Measurements from ENCODE around the gene SAMD8.

The SAMD8 gene

DNA sequence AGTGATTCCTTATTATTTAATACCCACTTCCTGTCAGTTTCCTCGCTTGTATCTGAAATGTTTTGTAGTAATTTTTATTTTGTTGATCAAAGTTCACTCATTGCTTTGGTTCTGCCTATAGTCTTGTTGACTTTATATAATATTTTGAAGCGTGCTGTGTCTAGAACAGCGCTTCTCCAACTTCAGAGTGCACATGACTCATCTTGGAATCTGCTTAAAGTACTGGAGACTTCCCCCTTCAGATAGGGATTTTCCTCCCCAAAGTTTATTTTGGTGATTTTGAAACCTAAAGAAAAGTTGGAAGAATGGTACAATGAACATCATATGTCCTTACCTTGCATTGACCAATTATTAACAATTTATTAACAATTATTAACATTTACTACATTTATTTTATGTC is 118.5 kb downstream of the SAMD8 start:
- no peak for DNase-seq

DNA sequence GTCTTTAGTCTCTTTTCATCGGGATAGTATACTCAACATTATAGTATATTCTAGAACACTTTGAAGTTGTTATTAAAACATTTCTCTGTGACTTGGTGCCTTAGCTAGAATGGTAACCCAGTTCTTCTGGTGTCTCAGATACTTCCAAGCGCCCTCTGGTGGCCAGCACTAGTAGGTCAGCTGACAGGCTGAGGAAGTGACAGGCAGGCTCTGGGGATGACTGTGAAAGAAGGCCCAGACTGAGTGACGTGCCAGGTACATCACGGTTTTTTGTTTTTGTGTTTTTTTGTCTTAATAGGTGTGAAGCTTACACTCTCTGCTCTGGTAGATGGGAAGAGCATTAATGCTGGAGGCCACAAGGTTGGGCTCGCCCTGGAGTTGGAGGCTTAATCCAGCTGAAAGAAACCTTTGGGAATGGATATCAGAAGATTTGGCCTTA is 119.2 kb downstream of the SAMD8 start:
- peak; percentile 47 for DNase-seq
